Left lung (tissue), 10 donors: ENCODE results near the gene C1orf35. TPM values are rescaled to one million over a fixed set of nuclear protein-coding genes. Genes with fewer than 3 reads are reported as not detected.

ENCODE experiments used
- ATAC-seq: fragments of 200-7000 bp; cut with Tn5 transposase; one replicate; pipeline ENCODE4 v1.9.1; 2020; ENCODE audit warnings: moderate library complexity
- DNase-seq, 4 donors: peaks; one replicate each; pipeline ENCODE4 v3.0.0-alpha.2; 2013 to 2020
- H3K27ac ChIP-seq, 2 donors: fragments of 200-600 bp; sonication (generic) in 1 of 2; one replicate each; pipeline versions ENCODE4 v1.5.0 to v1.8.0; 2020 to 2021
- H3K27me3 ChIP-seq, 2 donors: fragments of 200-600 bp; sonication (generic) in 1 of 2; one replicate each; pipeline versions ENCODE4 v1.5.0 to v1.8.0; 2020 to 2021
- H3K36me3 ChIP-seq, 2 donors: fragments of 200-600 bp; sonication (generic) in 1 of 2; one replicate each; pipeline versions ENCODE4 v1.5.0 to v1.8.0; 2020 to 2021
- H3K4me1 ChIP-seq, 2 donors: fragments of 200-600 bp; one replicate each; pipeline ENCODE4 v1.8.0; 2021
- H3K4me3 ChIP-seq, 2 donors: fragments of 200-600 bp; sonication (generic) in 1 of 2; one replicate each; pipeline versions ENCODE4 v1.5.0 to v1.8.0; 2020 to 2021; ENCODE audit warnings: mild to moderate bottlenecking in 1 of 2
- H3K9me3 ChIP-seq, 2 donors: fragments of 200-600 bp; sonication (generic) in 1 of 2; one replicate each; pipeline versions ENCODE4 v1.5.0 to v1.8.0; 2020 to 2021
- CTCF ChIP-seq, 2 donors: fragments of 200-600 bp; sonication (generic) in 1 of 2; IDR thresholded peaks; one replicate each; pipeline versions ENCODE4 v1.5.0 to v1.8.0; 2021; ENCODE audit warnings: antibody characterized with exemption in 2 of 2
- intact Hi-C, 2 donors: fragments of 100-400 bp; cut with DNase I; formaldehyde crosslinking; loops; one replicate each; pipeline versions ENCODE4 v1.11.2 to v1.14.2; 2022
- polyA plus RNA-seq, 6 donors: library from polyadenylated mRNA; unstranded; fragments of 120-200 nt; gene quantifications; one replicate each; pipeline ENCODE4 v1.2.1, GENCODE V29; 2013; ENCODE audit not compliant: insufficient read length in 6 of 6
- total RNA-seq, 2 donors: library from RNA; stranded (reverse); fragmentation: NEBNext Ultra II Directional; extraction: Animal tissue kit (Norgen Biotek cat#: 25700); gene quantifications; one replicate each; pipeline ENCODE4 v1.2.1, GENCODE V29; 2021
- donor health status: DM: no; HTN: yes; CAD: no.
- donor health status: DM: no; HTN: no; CAD: no.

Gene C1orf35
- total and polyA plus RNA-seq, 8 donors, result 12.6 to 21.1 (median 17.0) TPM

DNA sequence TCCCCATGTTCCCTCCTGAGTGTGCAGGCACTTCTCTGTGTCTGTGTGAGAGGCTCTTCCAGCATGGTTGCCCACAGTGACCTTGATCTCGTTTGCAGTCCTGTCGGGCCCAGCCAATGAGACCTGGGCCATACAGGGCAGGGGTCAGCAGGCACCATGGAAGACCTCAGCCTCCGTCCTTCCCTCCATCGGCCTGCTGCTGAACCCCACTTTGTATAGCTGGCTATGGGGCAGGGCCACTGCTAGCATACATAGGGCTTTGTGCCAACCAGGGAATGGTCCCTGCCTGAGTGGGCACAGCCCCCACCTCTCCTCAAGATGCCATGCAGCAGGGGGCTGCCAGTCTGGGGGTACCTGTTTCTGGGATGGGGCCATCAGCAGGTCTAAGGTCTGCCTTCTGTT, 3.8 kb downstream of the C1orf35 start:
- intact Hi-C loops, result no loop called here
- no peak overlapping the region for H3K27ac ChIP-seq
- DNase-seq (no peak), ATAC-seq (no peak)
- TF ChIP-seq CTCF (IDR thresholded peaks at IDR 0.05), result no peak
- H3K4me3 ChIP-seq, result no peak overlapping the region
- H3K9me3 ChIP-seq, result peaks cover 0 to 6% of the 10 kb centered on the region in 2 donors
- H3K27me3 ChIP-seq, result no peaks in the 10 kb centered on the region
- peaks cover 2 to 66% of the 10 kb centered on the region in 2 donors for H3K36me3 ChIP-seq
- peaks cover 7 to 77% of the 10 kb centered on the region in 2 donors for H3K4me1 ChIP-seq

DNA sequence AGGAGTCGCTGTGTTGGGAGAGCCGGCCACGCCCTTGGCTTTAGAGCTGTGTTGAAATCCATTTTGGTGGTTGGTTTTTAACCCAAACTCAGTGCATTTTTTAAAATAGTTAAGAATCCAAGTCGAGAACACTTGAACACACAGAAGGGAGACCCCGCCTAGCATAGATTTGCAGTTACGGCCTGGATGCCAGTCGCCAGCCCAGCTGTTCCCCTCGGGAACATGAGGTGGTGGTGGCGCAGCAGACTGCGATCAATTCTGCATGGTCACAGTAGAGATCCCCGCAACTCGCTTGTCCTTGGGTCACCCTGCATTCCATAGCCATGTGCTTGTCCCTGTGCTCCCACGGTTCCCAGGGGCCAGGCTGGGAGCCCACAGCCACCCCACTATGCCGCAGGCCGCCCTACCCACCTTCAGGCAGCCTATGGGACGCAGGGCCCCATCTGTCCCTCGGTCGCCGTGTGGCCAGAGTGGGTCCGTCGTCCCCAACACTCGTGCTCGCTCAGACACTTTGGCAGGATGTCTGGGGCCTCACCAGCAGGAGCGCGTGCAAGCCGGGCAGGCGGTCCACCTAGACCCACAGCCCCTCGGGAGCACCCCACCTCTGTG, 4.7 kb downstream of the C1orf35 start:
- H3K27me3 ChIP-seq, result no peaks in the 10 kb centered on the region

GRCh38 chr1:228097333-228098081, 5.6 kb downstream of the C1orf35 start:
- Histone ChIP-seq H3K4me3 (no peak overlapping the region), H3K4me1 (peaks cover 16 to 79% of the 10 kb centered on the region in 2 donors), H3K27ac (no peak overlapping the region), H3K9me3 (peaks cover 0 to 8% of the 10 kb centered on the region in 2 donors), H3K27me3 (no peaks in the 10 kb centered on the region), H3K36me3 (peaks cover 2 to 72% of the 10 kb centered on the region in 2 donors)
- intact Hi-C loops, result no loop called here
- ATAC-seq (no peak), DNase-seq (peak in 1 of 4 donors; percentile 79)
- TF ChIP-seq CTCF (IDR thresholded peaks at IDR 0.05), result no peak

More for the DNA sequence above, 4.7 kb downstream of the C1orf35 start:
- Histone ChIP-seq H3K36me3 (peaks cover 2 to 72% of the 10 kb centered on the region in 2 donors), H3K9me3 (peaks cover 0 to 8% of the 10 kb centered on the region in 2 donors), H3K4me1 (peaks cover 8 to 73% of the 10 kb centered on the region in 2 donors), H3K4me3 (no peak overlapping the region), H3K27ac (no peak overlapping the region)
- TF ChIP-seq CTCF (IDR thresholded peaks at IDR 0.05), result no peak
- intact Hi-C loops, result no loop called here
- no peak for ATAC-seq
- DNase-seq, result no peak

- DNase-seq, result peak in 1 of 4 donors; percentile 22
- intact Hi-C loops, result no loop called here
- peaks cover 2 to 72% of the 10 kb centered on the region in 2 donors for H3K36me3 ChIP-seq
Observed at GRCh38 chr1:228096416-228097332, 6.5 kb downstream of the C1orf35 start.

More at GRCh38 chr1:228096416-228097332, 6.5 kb downstream of the C1orf35 start:
- TF ChIP-seq CTCF (IDR thresholded peaks at IDR 0.05), result no peak
- Histone ChIP-seq H3K4me1 (peaks cover 11 to 79% of the 10 kb centered on the region in 2 donors), H3K27ac (no peak overlapping the region), H3K4me3 (no peak overlapping the region), H3K27me3 (no peaks in the 10 kb centered on the region), H3K9me3 (peaks cover 0 to 8% of the 10 kb centered on the region in 2 donors)
- ATAC-seq, result no peak
